BE2C (cell line): ENCODE data around the gene PLD5.
"Not testable (repeated sequence)": the region's sequence is repeated elsewhere in the genome, so short reads cannot be mapped to it uniquely, and the experiment has no call there.

ENCODE experiments used
- DNase-seq: peaks from one replicate; pipeline ENCODE4 v3.0.0-alpha.2; 2020
- H3K27me3 ChIP-seq: fragments of 250-450 bp; sonication (Bioruptor Pico); 2 replicates; pipeline ENCODE4 v1.5.1; 2020; ENCODE audit warnings: mild to moderate bottlenecking
- H3K36me3 ChIP-seq: fragments of 250-450 bp; sonication (Bioruptor Pico); 2 replicates; pipeline ENCODE4 v1.5.1; 2020; ENCODE audit warnings: mild to moderate bottlenecking
- H3K4me1 ChIP-seq: fragments of 250-450 bp; sonication (Bioruptor Pico); 2 replicates; pipeline ENCODE4 v1.5.1; 2020
- H3K4me3 ChIP-seq: 2 replicates; pipeline ENCODE4 v1.5.1; 2011; ENCODE audit warnings: low read depth, low read length
- H3K9me3 ChIP-seq: fragments of 250-450 bp; sonication (Bioruptor Pico); 2 replicates; pipeline ENCODE4 v1.5.1; 2020
- TF ChIP-seq, protein P1 (sequence below): IDR thresholded peaks from 2 replicates; pipeline ENCODE4 v1.5.1; 2012; ENCODE audit warnings: mild to moderate bottlenecking, low read depth, low read length

The PLD5 gene

DNA sequence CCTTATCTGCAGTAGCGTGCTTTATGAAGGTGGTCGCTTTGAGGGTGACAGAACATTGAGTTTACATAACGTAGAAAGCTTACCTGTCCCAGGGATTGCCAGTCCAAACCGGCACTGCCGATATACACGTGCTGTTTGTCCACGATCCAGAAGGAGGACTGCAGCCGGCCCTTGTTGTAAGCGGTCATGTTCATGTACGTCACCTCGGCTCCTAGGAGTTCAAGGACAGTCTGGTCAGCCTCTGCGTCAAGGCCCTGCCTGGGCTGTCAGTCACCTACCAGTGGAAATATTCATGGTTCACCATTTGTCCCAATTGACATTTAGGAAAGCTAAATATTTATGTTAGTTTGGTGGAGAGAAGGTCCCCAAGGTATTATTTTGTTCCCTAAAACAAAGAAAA, 304.6 kb downstream of the PLD5 start:
- no peaks in the 10 kb centered on the region for H3K9me3 ChIP-seq
- no peaks in the 10 kb centered on the region for H3K27me3 ChIP-seq
- DNase-seq, result no peak
- H3K4me1 ChIP-seq, result no peaks in the 10 kb centered on the region
- TF ChIP-seq, protein P1, sequence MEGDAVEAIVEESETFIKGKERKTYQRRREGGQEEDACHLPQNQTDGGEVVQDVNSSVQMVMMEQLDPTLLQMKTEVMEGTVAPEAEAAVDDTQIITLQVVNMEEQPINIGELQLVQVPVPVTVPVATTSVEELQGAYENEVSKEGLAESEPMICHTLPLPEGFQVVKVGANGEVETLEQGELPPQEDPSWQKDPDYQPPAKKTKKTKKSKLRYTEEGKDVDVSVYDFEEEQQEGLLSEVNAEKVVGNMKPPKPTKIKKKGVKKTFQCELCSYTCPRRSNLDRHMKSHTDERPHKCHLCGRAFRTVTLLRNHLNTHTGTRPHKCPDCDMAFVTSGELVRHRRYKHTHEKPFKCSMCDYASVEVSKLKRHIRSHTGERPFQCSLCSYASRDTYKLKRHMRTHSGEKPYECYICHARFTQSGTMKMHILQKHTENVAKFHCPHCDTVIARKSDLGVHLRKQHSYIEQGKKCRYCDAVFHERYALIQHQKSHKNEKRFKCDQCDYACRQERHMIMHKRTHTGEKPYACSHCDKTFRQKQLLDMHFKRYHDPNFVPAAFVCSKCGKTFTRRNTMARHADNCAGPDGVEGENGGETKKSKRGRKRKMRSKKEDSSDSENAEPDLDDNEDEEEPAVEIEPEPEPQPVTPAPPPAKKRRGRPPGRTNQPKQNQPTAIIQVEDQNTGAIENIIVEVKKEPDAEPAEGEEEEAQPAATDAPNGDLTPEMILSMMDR, result no peak
- H3K4me3 ChIP-seq, result no peak overlapping the region
- H3K36me3 ChIP-seq, result no peaks in the 10 kb centered on the region

DNA sequence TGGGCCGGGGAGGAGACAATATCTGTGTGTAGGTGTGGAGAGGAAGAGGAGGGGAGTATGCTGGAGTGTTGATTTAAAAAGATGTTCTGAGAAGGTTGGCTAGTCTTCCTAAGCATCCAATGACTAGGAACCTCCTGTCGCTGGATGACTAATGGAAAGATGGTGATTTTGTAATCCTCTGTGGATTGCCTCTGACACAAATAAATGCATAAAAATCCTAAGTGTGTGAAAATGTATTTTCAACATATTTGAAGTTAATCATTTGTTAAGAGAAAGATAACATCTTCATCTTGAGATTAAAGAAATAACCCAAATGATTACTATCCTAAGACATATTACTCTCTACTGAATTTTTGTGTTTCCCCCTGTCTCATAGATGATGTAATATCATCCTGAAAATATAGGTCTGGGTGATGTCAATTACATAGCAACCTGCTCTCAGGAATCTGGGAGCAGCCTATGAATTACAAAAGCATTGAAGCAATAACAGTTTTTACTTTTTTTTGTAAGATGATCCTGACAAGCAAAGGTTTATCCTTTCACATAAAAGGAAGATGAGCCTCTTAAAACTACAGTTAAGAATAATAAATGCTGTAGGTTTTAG, 305.1 kb downstream of the PLD5 start:
- Histone ChIP-seq H3K36me3 (no peaks in the 10 kb centered on the region), H3K4me3 (no peak overlapping the region)
- TF ChIP-seq, protein P1, result no peak

GRCh38 chr1:242216368-242216767, 308.1 kb downstream of the PLD5 start:
- no peaks in the 10 kb centered on the region for H3K36me3 ChIP-seq
- no peaks in the 10 kb centered on the region for H3K9me3 ChIP-seq
- TF ChIP-seq, protein P1, result no peak
- no peaks in the 10 kb centered on the region; the same call in 1 of the 2 replicates for H3K4me1 ChIP-seq
- no peaks in the 10 kb centered on the region for H3K27me3 ChIP-seq
- no peak for DNase-seq
- H3K4me3 ChIP-seq, result no peak overlapping the region

More for the DNA sequence above, 305.1 kb downstream of the PLD5 start:
- H3K27me3 ChIP-seq, result no peaks in the 10 kb centered on the region
- no peaks in the 10 kb centered on the region; the same call in 1 of the 2 replicates for H3K4me1 ChIP-seq
- H3K9me3 ChIP-seq, result no peaks in the 10 kb centered on the region
- DNase-seq, result no peak

- DNase-seq, H3K4me1 ChIP-seq, H3K36me3 ChIP-seq, H3K9me3 ChIP-seq, H3K4me3 ChIP-seq, H3K27me3 ChIP-seq: not testable (repeated sequence)
These were observed 310.0 kb downstream of the PLD5 start for GRCh38 chr1:242214455-242214854.

DNA sequence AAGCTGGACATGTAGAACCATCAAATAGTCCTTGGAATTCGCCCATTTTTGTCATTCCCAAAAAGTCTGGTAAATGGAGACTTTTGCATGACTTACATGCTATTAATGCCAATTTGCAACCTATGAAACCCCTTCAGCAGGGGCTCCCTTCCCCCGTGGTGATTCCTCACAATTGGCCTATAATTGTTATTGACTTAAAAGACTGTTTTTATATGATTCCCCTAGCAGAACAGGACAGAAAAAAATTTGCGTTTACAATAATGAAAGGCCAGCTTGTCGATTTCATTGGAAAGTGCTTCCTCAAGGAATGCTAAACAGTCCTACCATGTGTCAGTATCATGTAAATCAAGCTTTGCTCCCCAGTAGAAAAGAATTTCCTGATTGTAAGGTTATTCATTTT, 311.5 kb downstream of the PLD5 start:
- not testable (repeated sequence) for H3K27me3 ChIP-seq, DNase-seq, H3K4me3 ChIP-seq, H3K4me1 ChIP-seq, H3K9me3 ChIP-seq, H3K36me3 ChIP-seq

DNA sequence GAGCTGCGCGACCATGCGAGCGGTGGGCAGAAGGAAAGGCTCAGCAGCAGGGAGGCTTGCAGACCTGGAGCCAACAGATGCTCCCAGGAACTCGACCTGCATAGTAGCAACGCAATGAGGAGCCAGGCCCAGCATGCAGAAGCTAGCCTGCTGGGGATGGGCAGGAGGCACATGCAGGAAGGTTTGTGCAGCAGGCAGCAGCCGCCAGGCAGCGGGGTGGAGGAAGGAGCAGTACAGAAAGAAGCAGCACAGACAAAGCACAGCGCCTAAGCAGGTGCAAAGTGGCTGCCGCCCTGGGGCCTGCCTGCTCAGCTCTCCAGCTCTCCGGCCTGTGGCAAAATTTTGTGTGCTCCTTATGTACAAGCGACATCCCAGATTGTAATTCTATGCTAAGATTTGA, 312.1 kb downstream of the PLD5 start:
- Histone ChIP-seq H3K4me1 (no peaks in the 10 kb centered on the region; the same call in 1 of the 2 replicates), H3K27me3 (no peaks in the 10 kb centered on the region), H3K9me3 (no peaks in the 10 kb centered on the region; the same call in 1 of the 2 replicates), H3K36me3 (no peaks in the 10 kb centered on the region), H3K4me3 (no peak overlapping the region)
- TF ChIP-seq, protein P1, result no peak
- DNase-seq, result peak; percentile 38

GRCh38 chr1:242211254-242212022, 313.1 kb downstream of the PLD5 start:
- no peak overlapping the region for H3K4me3 ChIP-seq
- no peaks in the 10 kb centered on the region for H3K27me3 ChIP-seq
- H3K9me3 ChIP-seq, result no peaks in the 10 kb centered on the region; the same call in 1 of the 2 replicates
- TF ChIP-seq, protein P1, result no peak
- DNase-seq, result no peak
- H3K4me1 ChIP-seq, result no peaks in the 10 kb centered on the region; the same call in 1 of the 2 replicates
- no peaks in the 10 kb centered on the region for H3K36me3 ChIP-seq

DNA sequence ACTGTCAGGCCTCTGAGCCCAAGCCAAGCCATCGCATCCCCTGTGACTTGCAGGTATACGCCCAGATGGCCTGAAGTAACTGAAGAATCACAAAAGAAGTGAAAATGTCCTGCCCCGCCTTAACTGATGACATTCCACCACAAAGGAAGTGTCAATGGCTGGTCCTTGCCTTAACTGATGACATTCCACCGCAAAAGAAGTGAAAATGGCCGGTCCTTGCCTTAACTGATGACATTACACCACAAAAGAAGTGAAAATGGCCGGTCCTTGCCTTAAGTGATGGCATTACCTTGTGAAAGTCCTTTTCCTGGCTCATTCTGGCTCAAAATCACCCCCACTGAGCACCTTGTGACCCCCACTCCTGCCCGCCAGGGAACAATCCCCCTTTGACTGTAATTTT, 314.2 kb downstream of the PLD5 start:
- not testable (repeated sequence) for DNase-seq, H3K36me3 ChIP-seq, H3K4me1 ChIP-seq, H3K27me3 ChIP-seq, H3K4me3 ChIP-seq, H3K9me3 ChIP-seq
